ENCODE measurements around the gene SYVN1.

Gene SYVN1

DNA sequence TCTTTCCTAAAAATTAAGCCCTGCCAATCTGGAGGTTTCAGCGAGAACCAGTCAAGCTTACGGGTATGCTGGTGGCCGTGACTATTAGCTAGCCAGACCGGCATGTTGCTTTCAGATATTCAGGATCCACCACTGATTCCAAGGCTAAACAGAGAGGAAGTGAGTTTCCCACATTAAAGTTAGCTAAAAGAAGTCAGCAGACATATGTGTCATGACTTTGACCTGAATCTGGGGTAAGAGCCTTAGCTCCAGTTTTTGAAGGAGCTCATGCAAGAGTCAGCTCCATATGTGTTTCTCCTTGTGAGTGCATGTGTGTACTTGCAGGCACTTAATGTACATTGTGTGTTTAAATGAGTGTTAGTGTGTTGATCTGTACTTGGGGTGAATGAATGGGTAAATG, 48.9 kb downstream of the SYVN1 start:
- DNase-seq = no peak

DNA sequence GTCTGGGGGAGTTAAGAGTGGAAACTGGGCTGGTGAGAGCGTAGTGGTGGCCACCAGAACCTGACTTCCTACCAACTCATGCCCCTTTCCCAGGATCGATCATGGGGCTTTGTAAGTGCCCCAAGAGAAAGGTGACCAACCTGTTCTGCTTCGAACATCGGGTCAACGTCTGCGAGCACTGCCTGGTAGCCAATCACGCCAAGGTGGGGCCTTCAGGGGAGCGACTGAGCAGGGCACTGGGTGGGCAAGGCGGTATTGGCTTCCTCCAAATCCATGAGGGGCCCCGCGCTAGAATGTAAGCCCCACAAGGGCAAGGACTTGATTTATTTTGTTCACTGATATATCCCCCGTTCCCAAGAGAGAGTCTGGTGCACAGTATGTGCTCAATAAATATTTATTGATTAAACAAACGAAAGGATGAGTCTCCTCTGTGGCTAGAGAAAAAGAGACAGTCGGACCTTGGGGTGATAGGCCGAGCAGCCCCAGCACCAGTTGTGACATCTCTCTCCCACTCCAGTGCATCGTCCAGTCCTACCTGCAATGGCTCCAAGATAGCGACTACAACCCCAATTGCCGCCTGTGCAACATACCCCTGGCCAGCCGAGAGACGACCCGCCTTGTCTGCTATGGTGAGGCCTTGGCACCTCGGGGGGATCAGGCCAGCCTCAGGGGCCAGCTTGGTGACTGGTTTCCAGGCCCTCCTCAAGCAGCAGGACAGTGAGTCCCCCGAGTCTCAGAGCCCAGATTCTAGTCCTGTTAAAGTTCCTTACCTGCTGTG, 49.5 kb downstream of the SYVN1 start:
- no peak for DNase-seq

DNA sequence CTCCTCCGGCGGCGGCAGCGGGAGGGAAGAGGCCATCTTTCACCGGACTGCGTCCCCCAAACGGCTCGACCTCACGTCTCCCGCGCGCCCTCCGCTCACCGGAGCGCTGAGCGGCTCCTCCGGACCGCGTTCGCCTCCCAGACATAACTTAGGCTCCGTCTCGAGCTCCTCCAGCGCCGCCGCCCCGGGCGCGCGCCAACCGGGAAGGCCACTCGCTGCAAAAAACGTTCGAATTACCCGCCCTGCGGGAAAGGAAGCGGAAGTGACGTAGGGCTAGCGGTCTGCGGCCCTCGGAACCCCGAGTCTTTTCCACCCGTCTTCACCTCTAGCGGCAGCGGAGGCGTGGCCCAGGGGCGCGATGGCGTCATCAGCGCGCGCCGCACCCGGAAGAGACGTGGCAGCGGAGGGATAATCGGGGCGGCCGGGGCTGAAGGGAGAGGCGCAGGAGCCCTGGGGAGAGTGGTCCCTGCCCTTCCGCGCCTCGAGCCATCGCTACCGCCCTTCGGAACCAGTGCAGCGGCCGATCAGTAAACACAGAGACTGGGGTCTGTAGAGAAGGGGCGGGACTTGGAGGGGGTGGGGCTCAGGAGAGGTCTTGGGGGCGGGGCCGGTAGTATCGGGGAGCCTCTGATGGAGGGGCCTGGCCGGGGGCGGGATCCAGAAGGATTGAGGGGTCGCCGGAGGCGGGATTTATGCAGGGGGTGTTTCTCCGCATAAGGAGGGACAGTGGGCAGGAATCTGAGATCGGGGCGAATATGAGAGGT, 50.3 kb downstream of the SYVN1 start, which contains the start of the genes CDCA5 and ZFPL1:
CDCA5 (minus strand) TSS at position 207 of the 764 bp plus-strand sequence; CDS start at position 145, 62 bp downstream.
ZFPL1 (plus strand) TSS at position 389 of the 764 bp plus-strand sequence. CDS start 477 bp downstream, outside the sequence.
- DNase-seq = peak; percentile 90 to 98

GRCh38 chr11:65083134-65083833, 51.0 kb downstream of the SYVN1 start:
- no peak for DNase-seq

- DNase-seq = no peak
Observed at GRCh38 chr11:65078786-65079342, 55.5 kb downstream of the SYVN1 start.

GRCh38 chr11:65078151-65078550, 56.2 kb downstream of the SYVN1 start:
- peak; percentile 28 to 80 for DNase-seq

GRCh38 chr11:65077451-65077850, 56.9 kb downstream of the SYVN1 start:
- peak in 1 of 2 experiments; percentile 21 for DNase-seq
